Breast epithelium (tissue), 4 donors: Measurements from ENCODE around the gene ADAMTSL3. TPM values are rescaled to one million over a fixed set of nuclear protein-coding genes. Genes with fewer than 3 reads are reported as not detected.

Experiments used
- DNase-seq, 2 donors: peaks; one replicate each; pipeline ENCODE4 v3.0.0-alpha.2; 2019; ENCODE audit warnings: low spot score in 2 of 2
- H3K27ac ChIP-seq, 2 donors: fragments of 200-600 bp; sonication (generic) in 1 of 2; one replicate each; pipeline ENCODE4 v1.5.1; 2016 to 2019; ENCODE audit warnings: mild to moderate bottlenecking in 1 of 2
- H3K27me3 ChIP-seq, 2 donors: fragments of 200-600 bp; sonication (generic) in 1 of 2; one replicate each; pipeline versions ENCODE4 v1.5.1 to v1.6.0; 2017 to 2019; ENCODE audit warnings: control low read depth in 1 of 2, mild to moderate bottlenecking in 1 of 2
- H3K36me3 ChIP-seq: fragments of 200-600 bp; one replicate; pipeline ENCODE4 v1.5.1; 2019
- H3K4me1 ChIP-seq, 2 donors: fragments of 200-600 bp; sonication (generic); one replicate each; pipeline ENCODE4 v1.5.1; 2016 to 2019; ENCODE audit warnings: control low read depth in 1 of 2
- H3K4me3 ChIP-seq, 3 donors: fragments of 200-600 bp; sonication (generic); 1 replicate in 2 of 3; 2 replicates in 1 of 3; pipeline ENCODE4 v1.5.1; 2016 to 2019; ENCODE audit warnings: mild to moderate bottlenecking in 3 of 3, moderate library complexity in 2 of 3
- H3K9me3 ChIP-seq, 2 donors: fragments of 200-600 bp; sonication (generic) in 1 of 2; one replicate each; pipeline ENCODE4 v1.5.1; 2016 to 2019; ENCODE audit warnings: control low read depth in 1 of 2
- POLR2A ChIP-seq: fragments of 450-650 bp; IDR thresholded peaks from one replicate; pipeline ENCODE4 v1.6.1; 2016; ENCODE audit warnings: antibody characterized with exemption, mild to moderate bottlenecking, moderate library complexity
- POLR2AphosphoS5 ChIP-seq, 3 donors: sonication (generic); formaldehyde crosslinking; IDR thresholded peaks; one replicate each; pipeline ENCODE4 v1.6.1; 2017; ENCODE audit warnings: antibody characterized with exemption in 3 of 3
- intact Hi-C: fragments of 100-400 bp; cut with DNase I; formaldehyde crosslinking; loops from one replicate; pipeline ENCODE4 v1.15.1; 2023; ENCODE audit warnings: low total_unique reads
- total RNA-seq, 3 donors: library from RNA; depleted of rRNA; stranded (reverse); fragments of >200 nt; gene quantifications; one replicate each; pipeline ENCODE4 v1.1.0, GENCODE V29; 2016
- TF ChIP-seq, protein P1 (sequence below), 3 donors: fragments of 450-650 bp; IDR thresholded peaks; one replicate each; pipeline ENCODE4 v1.5.1; 2016 to 2017; ENCODE audit warnings: antibody characterized with exemption in 3 of 3, mild to moderate bottlenecking in 3 of 3, moderate library complexity in 3 of 3

The ADAMTSL3 gene
- total RNA-seq, 3 donors from 2014 or later, result 1.8 to 3.9 (median 2.7) TPM

DNA sequence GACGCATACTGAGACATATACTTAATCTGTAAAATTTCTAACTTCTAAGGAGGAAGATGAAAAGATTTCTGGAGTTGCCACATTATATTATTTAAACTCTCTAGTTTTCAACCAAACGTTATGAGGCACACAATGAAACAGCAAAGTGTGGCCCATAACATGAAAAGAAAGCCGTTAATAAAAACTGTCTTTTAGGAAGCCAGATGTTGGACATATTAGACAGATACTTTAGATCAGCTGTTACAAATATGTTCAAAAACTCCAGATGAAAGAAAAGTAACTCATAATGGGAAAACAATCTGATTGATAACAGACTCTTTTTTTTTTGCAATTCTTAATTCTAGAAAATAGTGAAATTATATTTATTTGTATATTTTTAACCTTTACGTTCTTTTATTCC is 34.3 kb downstream of the ADAMTSL3 start:
- no peaks in the 10 kb centered on the region for H3K27me3 ChIP-seq
- TF ChIP-seq POLR2AphosphoS5 (IDR thresholded peaks at IDR 0.05) (no peak), POLR2A (no peak)
- TF ChIP-seq, protein P1, sequence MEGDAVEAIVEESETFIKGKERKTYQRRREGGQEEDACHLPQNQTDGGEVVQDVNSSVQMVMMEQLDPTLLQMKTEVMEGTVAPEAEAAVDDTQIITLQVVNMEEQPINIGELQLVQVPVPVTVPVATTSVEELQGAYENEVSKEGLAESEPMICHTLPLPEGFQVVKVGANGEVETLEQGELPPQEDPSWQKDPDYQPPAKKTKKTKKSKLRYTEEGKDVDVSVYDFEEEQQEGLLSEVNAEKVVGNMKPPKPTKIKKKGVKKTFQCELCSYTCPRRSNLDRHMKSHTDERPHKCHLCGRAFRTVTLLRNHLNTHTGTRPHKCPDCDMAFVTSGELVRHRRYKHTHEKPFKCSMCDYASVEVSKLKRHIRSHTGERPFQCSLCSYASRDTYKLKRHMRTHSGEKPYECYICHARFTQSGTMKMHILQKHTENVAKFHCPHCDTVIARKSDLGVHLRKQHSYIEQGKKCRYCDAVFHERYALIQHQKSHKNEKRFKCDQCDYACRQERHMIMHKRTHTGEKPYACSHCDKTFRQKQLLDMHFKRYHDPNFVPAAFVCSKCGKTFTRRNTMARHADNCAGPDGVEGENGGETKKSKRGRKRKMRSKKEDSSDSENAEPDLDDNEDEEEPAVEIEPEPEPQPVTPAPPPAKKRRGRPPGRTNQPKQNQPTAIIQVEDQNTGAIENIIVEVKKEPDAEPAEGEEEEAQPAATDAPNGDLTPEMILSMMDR (IDR thresholded peaks at IDR 0.05), result no peak
- H3K36me3 ChIP-seq, result no peaks in the 10 kb centered on the region
- H3K4me1 ChIP-seq, result no peaks in the 10 kb centered on the region
- H3K4me3 ChIP-seq, result no peak overlapping the region
- no peak overlapping the region for H3K27ac ChIP-seq
- H3K9me3 ChIP-seq, result no peaks in the 10 kb centered on the region
- DNase-seq, result no peak
- intact Hi-C loops, result no loop called here

DNA sequence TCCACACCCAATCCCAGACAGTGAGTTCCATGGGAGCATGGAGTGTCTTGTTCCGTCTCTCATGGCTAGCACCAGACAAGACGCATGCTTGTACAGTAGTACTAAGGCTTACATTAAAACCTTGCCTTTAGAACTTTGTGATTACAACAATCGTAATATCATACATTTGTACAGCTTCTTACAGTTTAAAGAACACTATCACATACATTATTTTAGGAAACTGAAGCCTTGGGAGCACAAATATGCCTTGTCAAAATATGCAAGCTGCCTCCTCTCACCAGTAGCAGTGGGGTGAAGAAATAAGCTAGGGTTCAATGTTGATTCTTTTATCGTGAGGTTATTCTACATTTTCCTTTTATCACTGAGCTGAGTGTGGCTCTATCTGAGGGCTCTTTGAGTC is 36.8 kb downstream of the ADAMTSL3 start:
- Histone ChIP-seq H3K4me3 (no peak overlapping the region), H3K9me3 (no peaks in the 10 kb centered on the region), H3K27me3 (no peaks in the 10 kb centered on the region), H3K4me1 (no peaks in the 10 kb centered on the region), H3K36me3 (no peaks in the 10 kb centered on the region), H3K27ac (no peak overlapping the region)
- TF ChIP-seq POLR2A, result no peak
- no peak for DNase-seq
- intact Hi-C loops, result no loop called here

DNA sequence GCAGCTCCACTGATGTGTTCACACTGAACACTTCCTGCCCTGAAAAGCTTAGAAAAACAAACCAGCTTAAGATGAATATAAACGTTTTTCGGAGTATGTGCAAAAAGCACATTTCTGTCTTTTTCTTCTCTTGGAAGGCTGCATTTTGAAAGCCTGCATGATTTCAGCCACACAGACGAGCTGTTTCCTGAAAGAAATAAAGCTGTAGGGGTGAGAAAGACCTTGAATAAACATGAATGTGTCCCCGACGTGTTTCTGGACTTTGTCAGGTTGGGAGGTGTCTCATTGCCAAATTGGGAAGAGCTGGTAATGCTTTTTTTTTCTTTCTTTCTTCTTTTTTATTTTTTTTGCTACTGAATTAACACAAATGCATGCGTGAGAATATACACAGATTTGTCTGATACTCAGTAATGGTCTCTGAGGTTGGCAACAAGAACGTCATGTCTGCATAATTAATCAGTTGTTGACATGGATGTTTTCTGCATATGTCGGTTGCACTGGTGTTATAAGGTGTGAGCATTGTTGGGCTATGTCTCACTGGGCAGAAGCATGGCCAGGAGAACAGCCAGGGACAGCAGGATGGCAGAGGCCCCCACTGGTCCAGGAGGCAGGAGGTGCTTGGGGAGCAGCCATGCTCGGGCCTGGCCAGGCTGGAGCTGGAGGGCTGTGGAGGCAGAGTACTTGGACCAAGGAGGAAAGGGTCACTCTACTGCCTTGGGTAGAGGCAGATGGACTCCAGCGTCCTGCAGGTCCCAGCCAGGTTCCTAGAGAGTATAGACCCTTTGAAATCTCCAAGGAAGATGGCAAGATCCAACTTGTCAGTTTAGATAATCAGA is 39.0 kb downstream of the ADAMTSL3 start:
- H3K4me3 ChIP-seq, result no peak overlapping the region
- no peaks in the 10 kb centered on the region for H3K36me3 ChIP-seq
- no peaks in the 10 kb centered on the region for H3K27me3 ChIP-seq
- H3K4me1 ChIP-seq, result no peaks in the 10 kb centered on the region
- DNase-seq, result no peak
- H3K27ac ChIP-seq, result no peak overlapping the region
- H3K9me3 ChIP-seq, result no peaks in the 10 kb centered on the region
- intact Hi-C loops, result no loop called here
- TF ChIP-seq, protein P1 (IDR thresholded peaks at IDR 0.05), result no peak
- TF ChIP-seq POLR2A (no peak), POLR2AphosphoS5 (IDR thresholded peaks at IDR 0.05) (no peak)

DNA sequence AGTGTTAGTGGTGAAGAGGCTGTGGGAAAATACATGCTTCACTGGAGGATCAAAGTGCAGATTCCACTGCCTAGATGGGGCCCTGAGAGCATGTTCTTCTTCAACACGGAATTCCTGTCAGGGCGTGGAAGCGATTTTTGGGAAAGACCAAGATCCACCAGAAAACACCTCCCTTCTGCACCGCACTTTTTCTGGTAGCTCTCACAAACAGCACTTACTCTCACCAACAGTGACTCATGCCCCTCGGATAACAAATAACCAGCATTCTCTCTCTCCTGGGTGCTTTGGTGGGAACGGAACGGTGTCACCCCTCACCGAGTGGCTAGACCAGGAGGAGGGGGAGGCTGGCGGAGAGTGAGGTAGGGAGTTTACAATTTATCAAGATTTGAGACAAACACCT is 40.1 kb downstream of the ADAMTSL3 start:
- DNase-seq, result no peak
- Histone ChIP-seq H3K4me3 (no peak overlapping the region), H3K27ac (no peak overlapping the region)

DNA sequence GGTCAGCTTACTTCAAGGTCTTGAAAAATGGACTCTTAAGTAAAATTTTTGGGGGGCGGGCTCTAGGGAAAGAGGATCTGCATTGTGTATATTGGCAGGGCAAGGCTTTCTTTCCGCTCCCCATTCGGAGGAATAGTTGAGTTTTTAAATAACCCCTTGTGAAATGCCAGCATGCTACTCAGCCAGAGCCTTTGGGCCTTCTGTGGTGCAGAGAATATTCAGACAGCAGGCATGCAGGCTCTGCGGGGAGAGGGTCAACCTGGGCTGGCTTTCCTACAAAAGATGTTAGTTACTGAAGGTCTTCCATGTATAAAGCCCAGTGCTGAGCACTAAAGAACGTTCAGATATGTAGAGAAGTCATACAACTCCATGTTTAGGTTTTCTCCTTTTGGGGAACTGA is 40.6 kb downstream of the ADAMTSL3 start:
- intact Hi-C loops, result no loop called here
- Histone ChIP-seq H3K4me3 (no peak overlapping the region), H3K27me3 (no peaks in the 10 kb centered on the region), H3K27ac (no peak overlapping the region), H3K9me3 (no peaks in the 10 kb centered on the region), H3K4me1 (no peaks in the 10 kb centered on the region), H3K36me3 (no peaks in the 10 kb centered on the region)
- TF ChIP-seq POLR2AphosphoS5 (IDR thresholded peaks at IDR 0.05) (no peak), POLR2A (no peak)
- TF ChIP-seq, protein P1 (IDR thresholded peaks at IDR 0.05), result no peak
- DNase-seq, result no peak

More for the DNA sequence above, 40.1 kb downstream of the ADAMTSL3 start:
- Histone ChIP-seq H3K9me3 (no peaks in the 10 kb centered on the region), H3K4me1 (no peaks in the 10 kb centered on the region), H3K27me3 (no peaks in the 10 kb centered on the region), H3K36me3 (no peaks in the 10 kb centered on the region)
- intact Hi-C loops, result no loop called here
- no peak for TF ChIP-seq POLR2A
- TF ChIP-seq POLR2AphosphoS5 (IDR thresholded peaks at IDR 0.05), result no peak
- TF ChIP-seq, protein P1 (IDR thresholded peaks at IDR 0.05), result no peak
